H9 (cell line): Measurements from ENCODE around the gene MALRD1. TPM values are rescaled to one million over a fixed set of nuclear protein-coding genes. Genes with fewer than 3 reads are reported as not detected.

Source experiments
- DNase-seq: peaks from one replicate; pipeline ENCODE4 v3.0.0-alpha.2; 2017
- H2AFZ ChIP-seq: one replicate; pipeline ENCODE4 v1.6.1; 2013; ENCODE audit warnings: mild to moderate bottlenecking, low read length, control low read depth, moderate library complexity
- H2AK5ac ChIP-seq: 2 replicates; pipeline ENCODE4 v1.6.1; 2013; ENCODE audit warnings: low read length, control low read depth, mixed read lengths; ENCODE audit not compliant: insufficient read length
- H2BK120ac ChIP-seq: one replicate; pipeline ENCODE4 v1.6.1; 2013; ENCODE audit warnings: low read depth, mild to moderate bottlenecking, low read length, control low read depth, inconsistent platforms; ENCODE audit not compliant: poor library complexity, severe bottlenecking
- H2BK12ac ChIP-seq: 2 replicates; pipeline ENCODE4 v1.6.1; 2013; ENCODE audit warnings: low read length, control low read depth, mixed read lengths, low read depth; ENCODE audit not compliant: insufficient read length
- H2BK15ac ChIP-seq: 2 replicates; pipeline ENCODE4 v1.6.1; 2013; ENCODE audit warnings: low read depth, low read length, control low read depth
- H2BK20ac ChIP-seq: one replicate; pipeline ENCODE4 v1.6.1; 2013; ENCODE audit warnings: low read depth, mild to moderate bottlenecking, low read length, control low read depth, inconsistent platforms; ENCODE audit not compliant: poor library complexity, severe bottlenecking
- H2BK5ac ChIP-seq: 2 replicates; pipeline ENCODE4 v1.6.1; 2013; ENCODE audit warnings: low read length, control low read depth, mixed read lengths; ENCODE audit not compliant: insufficient read length
- H3K14ac ChIP-seq: 2 replicates; pipeline ENCODE4 v1.6.1; 2013; ENCODE audit warnings: low read length, control low read depth; ENCODE audit not compliant: insufficient read depth
- H3K18ac ChIP-seq: 2 replicates; pipeline ENCODE4 v1.6.1; 2013; ENCODE audit warnings: low read depth, mild to moderate bottlenecking, mixed read lengths, low read length, control low read depth; ENCODE audit not compliant: insufficient read length
- H3K23ac ChIP-seq: 2 replicates; pipeline ENCODE4 v1.6.1; 2013; ENCODE audit warnings: low read length, control low read depth, mixed read lengths, low read depth; ENCODE audit not compliant: insufficient read length
- H3K23me2 ChIP-seq: 2 replicates; pipeline ENCODE4 v1.6.1; 2013; ENCODE audit warnings: low read depth, mild to moderate bottlenecking, mixed read lengths, low read length, control low read depth; ENCODE audit not compliant: insufficient read length, poor library complexity, severe bottlenecking
- H3K27ac ChIP-seq: 2 replicates; pipeline ENCODE4 v1.5.1; 2013; ENCODE audit warnings: low read length, control low read depth, mixed read lengths, low read depth; ENCODE audit not compliant: insufficient read length
- H3K27me3 ChIP-seq: 2 replicates; pipeline ENCODE4 v1.6.1; 2013; ENCODE audit warnings: low read length, control low read depth, inconsistent platforms; ENCODE audit not compliant: insufficient read depth
- H3K4ac ChIP-seq: 2 replicates; pipeline ENCODE4 v1.6.1; 2013; ENCODE audit warnings: low read depth, mild to moderate bottlenecking, control low read depth, inconsistent platforms, low read length, moderate library complexity
- H3K4me1 ChIP-seq: 2 replicates; pipeline ENCODE4 v1.6.1; 2013; ENCODE audit warnings: low read length, control low read depth, inconsistent platforms; ENCODE audit not compliant: insufficient read depth
- H3K4me2 ChIP-seq: 2 replicates; pipeline ENCODE4 v1.6.1; 2013; ENCODE audit warnings: low read length, control low read depth, mixed read lengths; ENCODE audit not compliant: insufficient read length, insufficient read depth
- H3K56ac ChIP-seq: 2 replicates; pipeline ENCODE4 v1.6.1; 2013; ENCODE audit warnings: low read depth, mild to moderate bottlenecking, mixed read lengths, low read length, control low read depth; ENCODE audit not compliant: insufficient read length
- H3K79me1 ChIP-seq: 2 replicates; pipeline ENCODE4 v1.6.1; 2013; ENCODE audit warnings: low read depth, mild to moderate bottlenecking, moderate library complexity, low read length, control low read depth, inconsistent platforms; ENCODE audit not compliant: insufficient read depth, poor library complexity, severe bottlenecking
- H3K79me2 ChIP-seq: 2 replicates; pipeline ENCODE4 v1.6.1; 2013; ENCODE audit warnings: low read length, control low read depth, inconsistent platforms; ENCODE audit not compliant: insufficient read depth
- H3K9ac ChIP-seq: 2 replicates; pipeline ENCODE4 v1.6.1; 2013; ENCODE audit warnings: low read length, control low read depth, mixed read lengths; ENCODE audit not compliant: insufficient read length; ENCODE audit errors: extremely low read depth
- H3K9me3 ChIP-seq: one replicate; pipeline ENCODE4 v1.6.1; 2013; ENCODE audit warnings: low read depth, low read length, inconsistent platforms; ENCODE audit not compliant: control insufficient read depth
- H3T11ph ChIP-seq: one replicate; pipeline ENCODE4 v1.6.1; 2013; ENCODE audit warnings: mild to moderate bottlenecking, low read length, control low read depth, inconsistent platforms
- H4K20me1 ChIP-seq: one replicate; pipeline ENCODE4 v1.6.1; 2013; ENCODE audit not compliant: control insufficient read depth, insufficient read length, insufficient read depth
- H4K5ac ChIP-seq: 2 replicates; pipeline ENCODE4 v1.6.1; 2013; ENCODE audit warnings: low read depth, mild to moderate bottlenecking, mixed read lengths, low read length, control low read depth; ENCODE audit not compliant: insufficient read length
- H4K8ac ChIP-seq: replicated peaks from 2 replicates; pipeline ENCODE4 v1.6.1; 2013; ENCODE audit warnings: low read length, control low read depth, mixed read lengths, low read depth; ENCODE audit not compliant: insufficient read length
- H4K91ac ChIP-seq: 2 replicates; pipeline ENCODE4 v1.6.1; 2013; ENCODE audit warnings: low read depth, mild to moderate bottlenecking, moderate library complexity, mixed read lengths, low read length, control low read depth; ENCODE audit not compliant: insufficient read length
- H3K27ac Mint-ChIP-seq, 3 experiments: 2 replicates in 2 of 3; 3 replicates in 1 of 3; pipeline ENCODE4 v1.8.0; 2020 to 2021; ENCODE audit warnings: mixed read lengths in 3 of 3, mild to moderate bottlenecking in 1 of 3, moderate library complexity in 1 of 3
- H3K27me3 Mint-ChIP-seq: 2 replicates; pipeline ENCODE4 v1.8.0; 2021; ENCODE audit warnings: low read depth, mild to moderate bottlenecking, moderate library complexity, mixed read lengths
- H3K36me3 Mint-ChIP-seq, 3 experiments: 2 replicates in 2 of 3; 3 replicates in 1 of 3; pipeline ENCODE4 v1.8.0; 2020 to 2021; ENCODE audit warnings: low read depth in 3 of 3, mixed read lengths in 3 of 3; ENCODE audit not compliant: insufficient read depth in 1 of 3
- H3K4me1 Mint-ChIP-seq, 2 experiments: 2 replicates each; pipeline ENCODE4 v1.8.0; 2020; ENCODE audit warnings: mixed read lengths in 2 of 2
- H3K4me3 Mint-ChIP-seq, 2 experiments: 2 replicates in 1 of 2; 3 replicates in 1 of 2; pipeline ENCODE4 v1.8.0; 2020 to 2021; ENCODE audit warnings: mild to moderate bottlenecking in 2 of 2, mixed read lengths in 2 of 2, moderate library complexity in 1 of 2
- H3K9me3 Mint-ChIP-seq, 2 experiments: 2 replicates in 1 of 2; 3 replicates in 1 of 2; pipeline ENCODE4 v1.8.0; 2020; ENCODE audit warnings: mild to moderate bottlenecking in 2 of 2, mixed read lengths in 2 of 2, moderate library complexity in 1 of 2
- CTCF ChIP-seq: fragments of 200-600 bp; sonication (generic); conservative IDR thresholded peaks from 3 replicates; pipeline ENCODE4 v1.8.0; 2021; ENCODE audit warnings: antibody characterized with exemption, mild to moderate bottlenecking
- WGBS: extraction: QIAGEN DNeasy Blood & Tissue Kit; methylation state at CpG from one replicate; pipeline ENCODE4 v1.1.7; 2013; ENCODE audit warnings: missing lambda C conversion rate, low lambda C conversion rate, mixed read lengths; ENCODE audit not compliant: insufficient read length; ENCODE audit errors: extremely low coverage; 5-methylcytosine and 5-hydroxymethylcytosine counted together
- total RNA-seq: library from RNA; stranded (reverse); gene quantifications from 2 replicates; pipeline ENCODE4 v1.2.1, GENCODE V29; 2021

MALRD1 gene
- total RNA-seq, 1 experiment from 2014 or later, result 0.20 TPM

DNA sequence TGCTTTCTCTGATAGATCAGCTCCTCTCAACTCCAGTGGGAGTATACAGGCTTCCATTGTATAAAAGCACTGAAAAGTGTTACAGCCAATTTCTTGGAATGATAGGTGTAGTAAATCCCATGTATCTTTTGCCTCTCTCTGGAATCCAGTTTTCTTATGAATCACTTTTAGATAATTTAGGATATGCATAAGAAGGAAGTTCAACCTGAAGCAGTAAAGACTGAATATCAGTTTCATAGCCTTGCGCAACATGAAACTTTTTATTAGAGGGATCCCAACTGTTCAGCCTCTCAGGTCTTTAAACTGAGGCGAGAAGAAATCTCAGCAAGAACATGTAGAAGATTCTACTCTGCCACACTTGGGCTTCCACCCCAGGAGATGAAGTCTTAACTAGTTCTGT is 280.0 kb downstream of the MALRD1 start:
- no peaks in the 10 kb centered on the region for H3K27me3 Mint-ChIP-seq
- no peak overlapping the region for H2BK5ac ChIP-seq
- H3K9me3 ChIP-seq, result no peaks in the 10 kb centered on the region
- H3K23me2 ChIP-seq, result no peaks in the 10 kb centered on the region
- H3K4me2 ChIP-seq, result no peak overlapping the region
- no peak overlapping the region for H2AK5ac ChIP-seq
- no peak overlapping the region for H4K8ac ChIP-seq
- H4K5ac ChIP-seq, result no peak overlapping the region
- H3T11ph ChIP-seq, result no peak overlapping the region
- no peaks in the 10 kb centered on the region for H3K79me1 ChIP-seq
- no peak overlapping the region for H4K91ac ChIP-seq
- no peak overlapping the region for H3K9ac ChIP-seq
- H2BK12ac ChIP-seq, result no peak overlapping the region
- no peak for DNase-seq
- no peak for TF ChIP-seq CTCF
- H3K27me3 ChIP-seq, result no peaks in the 10 kb centered on the region
- no peak overlapping the region for H3K23ac ChIP-seq
- H3K14ac ChIP-seq, result no peak overlapping the region
- no peak overlapping the region for H3K4ac ChIP-seq
- no peak overlapping the region for H3K18ac ChIP-seq
- H2AFZ ChIP-seq, result no peak overlapping the region
- no peak overlapping the region for H2BK120ac ChIP-seq
- H3K9me3 Mint-ChIP-seq, result no peaks in the 10 kb centered on the region
- H3K27ac Mint-ChIP-seq, result no peak overlapping the region; a peak in 1 of 7 replicates
- H2BK20ac ChIP-seq, result no peak overlapping the region
- H3K27ac ChIP-seq, result no peak overlapping the region
- H3K4me3 Mint-ChIP-seq, result no peak overlapping the region
- WGBS, result no CpG with 5 or more reads among the region's 2 CpGs
- H2BK15ac ChIP-seq, result no peak overlapping the region
- no peaks in the 10 kb centered on the region for H4K20me1 ChIP-seq
- H3K36me3 Mint-ChIP-seq, result no peaks in the 10 kb centered on the region
- H3K4me1 Mint-ChIP-seq, result no peaks in the 10 kb centered on the region
- H3K79me2 ChIP-seq, result no peaks in the 10 kb centered on the region
- H3K56ac ChIP-seq, result no peak overlapping the region
- H3K4me1 ChIP-seq, result no peaks in the 10 kb centered on the region
